GM18868 (cell line): ENCODE data around the gene CFAP410.
"Not testable (repeated sequence)": the region's sequence is repeated elsewhere in the genome, so short reads cannot be mapped to it uniquely, and the experiment has no call there.

ENCODE experiments used
- ATAC-seq: cut with Tn5 transposase; IDR thresholded peaks from one replicate; pipeline ENCODE4 v1.9.1; 2021; ENCODE audit warnings: mild to moderate bottlenecking, moderate library complexity; ENCODE audit not compliant: unreplicated experiment

Gene CFAP410

GRCh38 chr21:44288251-44289110 is 50.7 kb downstream of the CFAP410 start:
- no peak for ATAC-seq

DNA sequence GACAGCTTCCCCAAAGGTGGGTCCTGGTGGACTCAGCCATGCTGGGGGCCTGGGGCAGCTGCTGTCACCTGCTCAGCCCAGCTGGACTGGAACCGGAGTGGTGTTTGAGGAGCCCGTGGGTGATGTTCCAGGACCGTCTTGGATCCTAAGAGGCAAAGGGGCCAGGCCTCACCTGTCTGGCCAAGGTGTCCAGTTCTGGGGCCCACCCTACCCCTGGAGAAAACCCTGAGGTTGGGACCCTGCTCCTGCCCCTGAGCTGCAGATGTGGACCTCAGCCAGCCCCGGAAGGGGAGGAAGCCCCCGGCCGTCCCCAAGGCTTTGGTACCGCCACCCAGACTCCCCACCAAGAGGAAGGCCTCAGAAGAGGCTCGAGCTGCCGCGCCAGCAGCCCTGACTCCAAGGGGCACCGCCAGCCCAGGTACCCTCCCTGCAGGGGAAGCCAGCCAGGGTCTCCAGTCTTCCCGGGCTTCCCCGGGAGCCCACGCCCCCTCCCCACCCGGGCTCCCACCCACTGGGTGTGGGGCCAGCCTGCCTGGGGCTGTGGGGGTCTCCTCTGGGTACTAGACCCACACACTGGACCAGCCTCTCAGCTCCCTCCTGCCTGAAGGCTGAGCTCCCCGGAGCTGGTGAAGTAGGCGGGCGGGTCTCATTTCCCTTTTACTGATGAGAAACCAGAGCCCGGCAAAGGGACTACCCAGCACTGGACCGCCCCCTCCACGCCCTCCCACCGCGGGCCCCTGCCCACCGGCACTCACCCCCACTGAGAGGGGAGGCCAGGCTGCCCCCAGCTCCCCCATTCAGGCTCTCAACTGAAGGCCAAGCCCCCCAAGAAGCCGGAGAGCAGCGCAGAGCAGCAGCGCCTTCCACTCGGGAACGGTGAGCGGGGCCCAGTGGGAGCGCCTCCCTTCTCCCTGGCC is 52.2 kb downstream of the CFAP410 start:
- no peak for ATAC-seq

GRCh38 chr21:44286086-44286715 is 53.0 kb downstream of the CFAP410 start:
- no peak for ATAC-seq

DNA sequence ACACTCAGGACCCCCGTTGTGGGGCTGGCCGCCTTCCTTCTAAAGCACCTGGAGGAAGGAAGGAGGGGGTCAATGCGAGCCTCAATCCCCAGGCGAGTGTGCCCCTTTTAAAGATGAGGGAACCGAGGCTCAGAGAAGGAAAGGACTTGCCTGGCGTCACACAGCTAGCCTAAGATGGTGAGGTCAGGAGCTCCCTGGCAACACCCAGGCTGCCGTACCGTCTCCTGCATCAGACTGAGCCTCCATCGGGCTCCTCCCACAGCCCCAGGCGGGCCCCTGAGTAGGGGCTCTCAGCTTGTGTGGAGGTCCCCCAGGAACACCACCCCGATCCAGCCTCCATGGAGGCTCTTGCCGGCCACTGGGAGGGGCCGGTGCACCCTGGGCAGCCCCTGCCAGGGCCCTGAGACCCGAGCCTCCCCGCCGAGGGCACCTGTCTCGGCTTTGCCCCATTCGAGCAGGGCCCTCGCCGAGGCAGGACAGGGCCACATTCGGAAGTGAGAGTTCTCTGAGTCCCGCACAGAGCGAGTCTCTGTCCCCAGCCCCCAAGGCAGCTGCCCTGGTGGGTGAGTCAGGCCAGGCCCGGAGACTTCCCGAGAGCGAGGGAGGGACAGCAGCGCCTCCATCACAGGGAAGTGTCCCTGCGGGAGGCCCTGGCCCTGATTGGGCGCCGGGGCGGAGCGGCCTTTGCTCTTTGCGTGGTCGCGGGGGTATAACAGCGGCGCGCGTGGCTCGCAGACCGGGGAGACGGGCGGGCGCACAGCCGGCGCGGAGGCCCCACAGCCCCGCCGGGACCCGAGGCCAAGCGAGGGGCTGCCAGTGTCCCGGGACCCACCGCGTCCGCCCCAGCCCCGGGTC is 53.8 kb downstream of the CFAP410 start, which contains the start of gene AIRE:
Gene AIRE, plus strand, starts transcription at position 739 of the 855 bp plus-strand sequence. CDS start 131 bp downstream, outside the sequence.
- no peak for ATAC-seq

- no peak for ATAC-seq
Observed at GRCh38 chr21:44283948-44284347, 55.2 kb downstream of the CFAP410 start.

GRCh38 chr21:44283211-44283785 is 55.9 kb downstream of the CFAP410 start:
- ATAC-seq: not testable (repeated sequence)

DNA sequence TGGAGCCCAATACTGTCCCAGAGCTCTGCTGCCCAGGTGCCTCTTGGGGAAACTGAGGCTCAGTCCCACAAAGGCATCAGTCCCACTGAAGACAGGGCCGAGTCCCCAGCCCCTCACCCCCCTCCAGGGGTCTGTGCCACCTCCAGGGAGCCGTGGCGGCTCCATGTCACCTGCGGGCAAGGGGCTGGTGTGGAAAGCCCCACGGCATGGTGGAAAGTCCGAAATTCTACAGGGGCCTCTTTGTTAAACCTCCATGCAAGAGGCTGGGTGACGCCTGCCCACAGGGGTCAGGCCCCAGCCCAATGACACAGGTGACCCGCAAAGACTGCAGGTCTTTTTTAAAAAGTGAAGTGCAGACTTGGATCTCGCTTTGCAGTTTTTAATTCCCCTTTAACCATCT is 56.8 kb downstream of the CFAP410 start:
- ATAC-seq: no peak

GRCh38 chr21:44281801-44282200 is 57.4 kb downstream of the CFAP410 start:
- no peak for ATAC-seq

GRCh38 chr21:44279354-44280260 is 59.6 kb downstream of the CFAP410 start:
- ATAC-seq: no peak
